GM15510 (cell line): Measurements from ENCODE around the gene BICD1.

ENCODE experiments used
- POLR2A ChIP-seq: IDR thresholded peaks from 3 replicates; pipeline ENCODE4 v1.6.1; 2011; ENCODE audit warnings: borderline replicate concordance; ENCODE audit not compliant: insufficient read length; ENCODE audit errors: extremely low read depth

The BICD1 gene

GRCh38 chr12:32089156-32089555 is 17.5 kb upstream of the BICD1 start:
- TF ChIP-seq POLR2A, result no peak

GRCh38 chr12:32089586-32089985 is 17.1 kb upstream of the BICD1 start:
- TF ChIP-seq POLR2A, result no peak

DNA sequence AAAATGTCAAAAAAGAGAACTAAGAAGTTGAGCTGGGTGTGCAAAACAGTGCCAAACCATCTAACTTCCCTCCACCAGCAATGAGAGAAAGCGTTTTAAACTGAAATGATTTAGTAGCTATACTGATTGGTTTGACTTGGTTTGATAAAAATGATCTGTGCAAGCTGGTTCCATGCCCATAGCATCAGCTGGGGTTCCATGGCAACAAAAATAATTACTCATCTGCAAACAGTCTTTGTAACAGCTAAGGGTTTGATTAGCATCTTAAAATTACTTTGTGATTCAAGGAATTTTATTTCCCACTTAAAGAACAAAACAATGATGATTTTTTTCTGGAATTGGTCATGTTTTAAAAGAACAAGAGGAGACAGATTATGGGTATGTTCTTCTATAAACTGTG is 15.0 kb upstream of the BICD1 start:
- no peak for TF ChIP-seq POLR2A

DNA sequence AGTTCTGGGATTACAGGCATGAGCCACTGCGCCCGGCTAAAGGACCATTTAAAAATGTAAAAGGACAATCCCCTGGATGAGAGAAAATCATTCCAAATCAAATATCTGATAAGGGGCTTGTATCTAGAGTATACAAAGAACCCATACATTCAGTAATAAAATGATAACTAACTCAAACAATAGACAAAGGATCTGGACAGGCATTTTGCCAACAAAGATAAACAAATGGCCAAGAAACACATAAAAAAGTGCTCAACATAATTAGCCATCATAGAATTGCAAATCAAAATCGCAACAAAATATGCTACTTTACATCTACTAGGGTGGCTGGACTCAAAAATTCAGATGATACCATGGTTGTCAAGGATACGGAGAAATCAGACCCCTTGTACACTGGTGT is 8.5 kb upstream of the BICD1 start:
- no peak for TF ChIP-seq POLR2A

DNA sequence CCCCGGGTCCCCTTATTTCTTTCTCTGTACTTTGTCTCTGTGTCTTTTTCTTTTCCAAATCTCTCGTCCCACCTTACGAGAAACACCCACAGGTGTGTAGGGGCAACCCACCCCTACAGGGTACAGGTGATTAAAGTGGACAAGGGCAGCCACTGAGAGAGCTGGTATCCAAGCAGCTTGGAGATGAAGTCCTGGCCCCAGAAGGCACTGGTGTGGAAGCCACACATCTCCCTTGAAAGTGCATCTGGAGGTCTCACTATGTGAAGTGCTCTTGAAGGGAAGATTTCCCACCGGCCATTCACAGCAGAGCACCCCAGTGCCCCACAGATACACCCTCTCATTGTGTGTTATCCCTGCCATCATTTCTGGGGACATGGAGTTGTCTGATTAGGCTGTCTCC is 6.3 kb upstream of the BICD1 start:
- no peak for TF ChIP-seq POLR2A

DNA sequence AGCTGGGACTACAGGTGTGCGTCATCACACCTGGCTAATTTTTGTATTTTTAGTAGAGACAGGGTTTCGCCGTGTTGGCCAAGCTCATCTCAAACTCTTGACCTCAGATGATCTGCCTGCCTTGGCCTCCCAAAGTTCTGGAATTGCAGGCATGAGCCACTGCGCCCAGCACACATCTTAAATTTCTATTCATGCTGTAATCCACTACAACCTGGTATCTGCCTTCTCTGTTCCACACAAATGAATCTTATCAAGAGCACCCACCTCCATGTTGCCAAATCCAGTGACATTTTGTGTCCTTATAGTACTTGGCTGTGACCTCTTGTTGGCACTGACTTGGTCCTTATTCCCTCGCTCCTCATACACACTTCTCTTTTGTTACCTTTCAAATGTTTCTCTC is 5.8 kb upstream of the BICD1 start:
- no peak for TF ChIP-seq POLR2A

GRCh38 chr12:32102234-32102633 is 4.4 kb upstream of the BICD1 start:
- TF ChIP-seq POLR2A, result no peak

DNA sequence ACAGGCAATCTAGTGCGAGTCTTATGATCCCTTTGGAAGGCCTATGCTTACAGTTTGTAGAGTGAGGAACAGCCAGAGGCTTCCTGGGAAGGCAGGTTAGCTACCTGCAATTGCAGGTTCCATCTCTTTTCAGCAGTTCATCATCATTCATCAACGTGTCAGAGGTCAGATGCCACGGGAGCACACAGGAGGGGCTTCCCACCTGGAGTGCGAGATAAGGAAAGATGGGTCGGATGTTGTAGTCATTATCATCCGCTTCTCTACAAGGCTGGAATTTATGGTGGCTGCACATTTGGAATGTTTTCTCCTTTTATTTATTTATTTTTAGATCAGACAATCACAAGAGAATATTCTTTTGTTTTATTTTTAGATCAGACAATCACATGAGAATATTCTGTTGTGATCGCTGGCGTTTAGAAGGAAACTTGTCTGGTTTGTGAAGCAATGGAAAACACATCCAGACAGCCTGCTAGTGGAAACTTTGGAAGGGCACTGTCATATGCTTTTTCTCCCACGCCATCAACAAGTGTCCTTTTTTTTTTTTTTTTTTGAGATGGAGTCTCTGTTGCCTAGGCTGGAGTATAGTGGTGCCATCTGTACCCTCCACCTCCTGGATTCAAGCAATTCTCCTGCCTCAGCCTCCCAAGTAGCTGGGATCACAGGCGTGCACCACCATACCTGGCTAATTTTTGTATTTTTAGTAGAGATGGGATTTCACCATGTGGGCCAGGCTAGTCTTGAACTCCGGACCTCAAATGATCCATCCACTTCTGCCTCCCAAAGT is 1.9 kb upstream of the BICD1 start:
- TF ChIP-seq POLR2A, result no peak

DNA sequence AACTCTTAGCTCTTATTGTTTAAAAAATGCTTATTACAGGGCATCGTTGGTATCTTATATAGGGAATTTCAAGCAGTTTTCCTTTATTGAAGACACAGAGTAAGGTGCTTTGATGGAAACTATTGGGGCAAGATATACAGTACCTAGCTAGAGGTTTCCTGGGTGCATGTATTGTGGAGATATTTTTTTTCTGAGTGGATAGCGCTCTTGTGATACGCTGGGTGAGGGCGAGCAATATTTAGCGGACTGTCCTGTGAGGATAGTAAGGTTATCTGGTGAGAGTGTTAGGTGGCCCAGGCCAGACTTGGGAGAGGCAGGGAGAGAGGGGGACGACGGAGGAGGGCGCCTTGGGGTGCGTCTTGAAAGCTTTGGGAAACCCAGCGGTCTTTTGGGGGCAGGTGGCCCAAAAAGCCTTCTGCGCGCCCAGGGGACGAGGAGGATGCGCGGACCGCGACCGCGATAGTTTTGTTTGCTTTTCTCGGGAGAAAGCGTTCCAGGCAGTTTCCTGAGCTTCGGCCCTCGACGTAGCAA is 596 bp upstream of the BICD1 start:
- TF ChIP-seq POLR2A, result no peak

DNA sequence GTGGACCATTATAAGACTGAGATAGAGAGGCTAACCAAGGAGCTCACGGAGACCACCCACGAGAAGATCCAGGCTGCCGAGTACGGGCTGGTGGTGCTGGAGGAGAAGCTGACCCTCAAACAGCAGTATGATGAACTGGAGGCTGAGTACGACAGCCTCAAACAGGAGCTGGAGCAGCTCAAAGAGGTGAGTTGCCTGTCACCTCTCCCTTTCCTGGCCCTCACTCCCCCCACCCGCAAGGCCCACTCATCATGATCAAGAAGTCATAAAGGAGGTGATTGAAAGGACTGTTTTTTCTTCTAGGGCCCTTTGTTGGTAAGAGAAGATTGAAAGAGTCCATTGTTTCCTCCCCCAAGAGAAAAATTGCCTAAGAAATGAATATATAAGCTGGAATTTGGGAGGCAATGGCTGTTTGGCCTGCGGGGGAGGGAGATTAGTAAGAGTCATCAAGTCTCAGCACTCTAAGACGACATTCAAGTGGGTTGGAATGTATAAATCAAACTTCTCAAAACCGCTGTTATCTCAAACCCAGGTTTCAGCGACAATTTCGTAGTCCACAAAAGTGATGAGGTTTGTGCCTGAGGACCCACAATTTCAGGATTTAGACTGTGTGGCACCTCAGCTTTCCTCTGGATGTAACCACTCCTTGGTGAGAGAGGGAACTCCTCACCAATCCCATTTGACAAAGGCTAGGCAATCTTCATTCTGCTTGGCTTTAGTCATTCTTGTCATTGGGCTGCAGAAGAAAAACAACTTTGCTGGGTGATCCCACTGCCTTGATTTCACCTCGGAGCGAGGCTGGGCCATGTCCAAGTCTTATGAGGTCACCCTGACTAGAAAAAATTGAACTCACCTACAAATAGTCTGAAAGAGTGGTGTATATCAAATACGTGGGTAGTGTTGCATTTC is 966 bp downstream of the BICD1 start:
- no peak for TF ChIP-seq POLR2A

DNA sequence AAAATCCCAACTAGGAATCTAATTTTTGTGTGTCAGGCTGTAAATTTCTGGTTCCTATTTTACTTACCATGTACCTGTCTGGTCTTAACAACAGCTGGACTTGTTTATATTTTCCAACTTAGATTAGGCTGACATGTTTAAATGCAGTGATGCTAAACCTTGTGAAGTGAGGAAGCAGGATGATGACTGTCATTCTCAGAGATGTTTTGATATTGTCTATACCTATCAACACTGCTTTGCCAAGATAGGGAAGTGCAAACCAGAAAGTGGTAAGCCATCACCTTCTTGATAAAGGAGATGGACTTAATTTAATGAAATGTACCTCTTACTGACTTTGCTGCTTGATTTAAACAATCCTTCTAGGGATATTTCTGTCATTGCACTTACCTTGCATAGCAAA is 2.1 kb downstream of the BICD1 start:
- no peak for TF ChIP-seq POLR2A

GRCh38 chr12:32110417-32110816 is 3.8 kb downstream of the BICD1 start:
- no peak for TF ChIP-seq POLR2A

DNA sequence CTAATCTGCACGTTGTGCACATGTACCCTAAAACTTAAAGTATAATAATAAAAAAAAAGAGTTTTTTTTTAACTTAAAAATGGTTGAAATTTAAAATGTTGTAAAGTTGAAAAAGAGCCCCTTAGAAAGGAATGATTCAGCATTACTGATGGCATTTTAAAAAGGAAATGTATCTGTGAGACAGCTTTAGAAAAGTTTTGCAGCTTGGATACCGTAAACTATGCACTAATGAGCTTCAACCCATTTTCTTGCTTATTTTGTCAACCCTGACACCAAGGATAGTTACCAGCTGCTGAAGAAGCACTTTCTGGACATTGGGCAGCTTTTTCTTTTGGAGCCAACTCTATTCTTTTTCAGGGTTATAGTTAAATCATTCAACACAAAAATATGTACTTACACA is 4.3 kb downstream of the BICD1 start:
- no peak for TF ChIP-seq POLR2A

GRCh38 chr12:32115404-32116104 is 8.9 kb downstream of the BICD1 start:
- TF ChIP-seq POLR2A, result no peak

GRCh38 chr12:32116897-32117296 is 10.2 kb downstream of the BICD1 start:
- no peak for TF ChIP-seq POLR2A
